ENCODE results near the gene ADISSP. TPM values are rescaled to one million over a fixed set of nuclear protein-coding genes. Genes with fewer than 3 reads are reported as not detected.

Gene ADISSP
- total RNA-seq, 1 experiment from 2014 or later: 244 TPM

- H3K4me3 ChIP-seq (ENCODE audit: low read length): no peak overlapping the region
- peaks cover 20% of the 10 kb centered on the region for H3K4me1 ChIP-seq (ENCODE audit: insufficient read depth, low read length)
- H3K9me2 ChIP-seq (replicated peaks; ENCODE audit: low read length): no peaks in the 10 kb centered on the region
- no peaks in the 10 kb centered on the region for H3K36me3 ChIP-seq (ENCODE audit: low read depth, low read length)
- H3K9ac ChIP-seq (ENCODE audit: low read length): no peak overlapping the region
- no peak for TF ChIP-seq EZH2phosphoT487 (IDR thresholded peaks at IDR 0.05; ENCODE audit: borderline replicate concordance, low read length)
- TF ChIP-seq, protein P1, sequence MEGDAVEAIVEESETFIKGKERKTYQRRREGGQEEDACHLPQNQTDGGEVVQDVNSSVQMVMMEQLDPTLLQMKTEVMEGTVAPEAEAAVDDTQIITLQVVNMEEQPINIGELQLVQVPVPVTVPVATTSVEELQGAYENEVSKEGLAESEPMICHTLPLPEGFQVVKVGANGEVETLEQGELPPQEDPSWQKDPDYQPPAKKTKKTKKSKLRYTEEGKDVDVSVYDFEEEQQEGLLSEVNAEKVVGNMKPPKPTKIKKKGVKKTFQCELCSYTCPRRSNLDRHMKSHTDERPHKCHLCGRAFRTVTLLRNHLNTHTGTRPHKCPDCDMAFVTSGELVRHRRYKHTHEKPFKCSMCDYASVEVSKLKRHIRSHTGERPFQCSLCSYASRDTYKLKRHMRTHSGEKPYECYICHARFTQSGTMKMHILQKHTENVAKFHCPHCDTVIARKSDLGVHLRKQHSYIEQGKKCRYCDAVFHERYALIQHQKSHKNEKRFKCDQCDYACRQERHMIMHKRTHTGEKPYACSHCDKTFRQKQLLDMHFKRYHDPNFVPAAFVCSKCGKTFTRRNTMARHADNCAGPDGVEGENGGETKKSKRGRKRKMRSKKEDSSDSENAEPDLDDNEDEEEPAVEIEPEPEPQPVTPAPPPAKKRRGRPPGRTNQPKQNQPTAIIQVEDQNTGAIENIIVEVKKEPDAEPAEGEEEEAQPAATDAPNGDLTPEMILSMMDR (conservative IDR thresholded peaks at IDR 0.05; ENCODE audit: low read depth, low read length): no peak
- no peak for TF ChIP-seq EZH2 (IDR thresholded peaks at IDR 0.05; ENCODE audit: low read length, unreplicated experiment)
- no peaks in the 10 kb centered on the region for H4K20me1 ChIP-seq (ENCODE audit: low read length)
- no peak overlapping the region for H3K27ac ChIP-seq (ENCODE audit: low read length)
- ChIA-PET POLR2A (ENCODE audit: unreplicated experiment) (interaction anchor here (0.6 kb wide), 1 partner anchor 84 kb away, joined by 3 read pairs; no protein-coding TSS in a partner anchor), CTCF (no interaction called here)
- no peaks in the 10 kb centered on the region for H3K27me3 ChIP-seq (ENCODE audit: low read length)
- DNase-seq (no peak), ATAC-seq (no peak)
- no peaks in the 10 kb centered on the region for H3K9me3 ChIP-seq (ENCODE audit: low read length)
- intact Hi-C loops (cut with micrococcal nuclease): no loop called here
- no peaks in the 10 kb centered on the region for H3F3A ChIP-seq (ENCODE audit: low read length, unreplicated experiment)
- no peak overlapping the region for H2AFZ ChIP-seq (ENCODE audit: low read length)
- no peaks in the 10 kb centered on the region for H3K79me2 ChIP-seq (ENCODE audit: low read length)
- BruUV-seq (replicated peaks): no TSS peak
- no peak overlapping the region for H3K4me2 ChIP-seq (ENCODE audit: low read length)
These were observed 38.2 kb downstream of the ADISSP start for GRCh38 chr20:3729378-3729777.

DNA sequence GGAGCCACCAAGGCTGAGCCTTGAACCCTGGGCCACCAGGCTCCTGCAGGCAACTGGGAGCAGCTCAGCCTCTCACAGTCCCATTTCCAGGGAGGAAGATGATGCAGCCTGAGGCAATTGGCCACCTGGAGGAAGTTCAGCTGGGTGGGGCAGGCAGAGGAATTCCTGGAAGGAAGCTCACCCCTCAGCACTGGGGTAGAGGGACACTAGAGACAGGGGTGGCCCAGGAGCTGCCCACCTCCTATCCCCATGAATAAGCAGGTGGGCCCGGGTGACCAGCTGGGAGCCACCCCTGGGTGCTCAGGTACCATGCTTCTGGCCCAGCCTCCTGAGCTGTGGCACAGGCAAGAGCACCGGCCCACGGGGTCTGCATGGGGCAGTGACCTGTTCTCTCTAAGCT lies 38.7 kb downstream of the ADISSP start:
- no peak overlapping the region for H2AFZ ChIP-seq (ENCODE audit: low read length)
- ChIA-PET POLR2A (ENCODE audit: unreplicated experiment) (interaction anchor here (0.6 kb wide), 1 partner anchor 85 kb away, joined by 3 read pairs; no protein-coding TSS in a partner anchor), CTCF (no interaction called here)
- no peaks in the 10 kb centered on the region for H3K79me2 ChIP-seq (ENCODE audit: low read length)
- H3F3A ChIP-seq (ENCODE audit: low read length, unreplicated experiment): no peaks in the 10 kb centered on the region
- H3K4me2 ChIP-seq (ENCODE audit: low read length): peak overlapping the region; percentile 8; the same call in 1 of the 2 replicates
- ATAC-seq (peak; percentile 31; the same call in 1 of the 2 replicates), DNase-seq (peak; percentile 57)
- no peaks in the 10 kb centered on the region for H4K20me1 ChIP-seq (ENCODE audit: low read length)
- H3K27ac ChIP-seq (ENCODE audit: low read length): no peak overlapping the region
- H3K4me3 ChIP-seq (ENCODE audit: low read length): no peak overlapping the region
- H3K9me2 ChIP-seq (replicated peaks; ENCODE audit: low read length): no peaks in the 10 kb centered on the region
- intact Hi-C loops (cut with micrococcal nuclease): no loop called here
- H3K27me3 ChIP-seq (ENCODE audit: low read length): no peaks in the 10 kb centered on the region
- no peaks in the 10 kb centered on the region for H3K36me3 ChIP-seq (ENCODE audit: low read depth, low read length)
- BruUV-seq (replicated peaks): no TSS peak
- peaks cover 20% of the 10 kb centered on the region for H3K4me1 ChIP-seq (ENCODE audit: insufficient read depth, low read length)
- TF ChIP-seq EZH2 (IDR thresholded peaks at IDR 0.05; ENCODE audit: low read length, unreplicated experiment): no peak
- TF ChIP-seq, protein P1 (conservative IDR thresholded peaks at IDR 0.05; ENCODE audit: low read depth, low read length): no peak
- TF ChIP-seq EZH2phosphoT487 (IDR thresholded peaks at IDR 0.05; ENCODE audit: borderline replicate concordance, low read length): no peak
- H3K9ac ChIP-seq (ENCODE audit: low read length): no peak overlapping the region
- no peaks in the 10 kb centered on the region for H3K9me3 ChIP-seq (ENCODE audit: low read length)

GRCh38 chr20:3728354-3728753 lies 39.2 kb downstream of the ADISSP start:
- Histone ChIP-seq H3K36me3 (ENCODE audit: low read depth, low read length) (no peaks in the 10 kb centered on the region), H3K9ac (ENCODE audit: low read length) (no peak overlapping the region), H3K27me3 (ENCODE audit: low read length) (no peaks in the 10 kb centered on the region), H3K4me1 (ENCODE audit: insufficient read depth, low read length) (peaks cover 20% of the 10 kb centered on the region), H3K4me3 (ENCODE audit: low read length) (no peak overlapping the region), H2AFZ (ENCODE audit: low read length) (no peak overlapping the region), H3K9me3 (ENCODE audit: low read length) (no peaks in the 10 kb centered on the region), H3F3A (ENCODE audit: low read length, unreplicated experiment) (no peaks in the 10 kb centered on the region), H3K9me2 (replicated peaks; ENCODE audit: low read length) (no peaks in the 10 kb centered on the region), H4K20me1 (ENCODE audit: low read length) (no peaks in the 10 kb centered on the region), H3K4me2 (ENCODE audit: low read length) (peak overlapping the region; percentile 8; the same call in 1 of the 2 replicates), H3K27ac (ENCODE audit: low read length) (no peak overlapping the region), H3K79me2 (ENCODE audit: low read length) (no peaks in the 10 kb centered on the region)
- intact Hi-C loops (cut with micrococcal nuclease): no loop called here
- no TSS peak for BruUV-seq (replicated peaks)
- TF ChIP-seq EZH2 (IDR thresholded peaks at IDR 0.05; ENCODE audit: low read length, unreplicated experiment) (no peak), EZH2phosphoT487 (IDR thresholded peaks at IDR 0.05; ENCODE audit: borderline replicate concordance, low read length) (no peak)
- CTCF ChIA-PET: no interaction called here
- DNase-seq (no peak), ATAC-seq (no peak)
- POLR2A ChIA-PET (ENCODE audit: unreplicated experiment): no interaction called here
